Stimulated activated CD8-positive, alpha-beta memory T cell treated with anti-CD3 and anti-CD28 coated beads, Interleukin-12 subunit alpha, Interleukin-12 subunit beta, amount 100 ng/mL, for 24 hours (primary cell): Measurements from ENCODE around the gene DRD4.

Source experiments
- DNase-seq: peaks from one replicate; pipeline ENCODE4 v3.0.0-alpha.2; 2020; ENCODE audit errors: extremely low read depth

The DRD4 gene

GRCh38 chr11:610146-610801 lies 26.8 kb upstream of the DRD4 start:
- DNase-seq, result no peak

GRCh38 chr11:611001-611996 lies 25.8 kb upstream of the DRD4 start:
- no peak for DNase-seq

- no peak for DNase-seq
Observed at GRCh38 chr11:612201-612960, 24.7 kb upstream of the DRD4 start.

GRCh38 chr11:612961-613300 lies 24.1 kb upstream of the DRD4 start:
- DNase-seq, result no peak

GRCh38 chr11:613369-613968 lies 23.6 kb upstream of the DRD4 start:
- peak; percentile 58 for DNase-seq

- DNase-seq, result no peak
Observed at GRCh38 chr11:614021-614622, 22.9 kb upstream of the DRD4 start.

GRCh38 chr11:614623-615503 lies 22.2 kb upstream of the DRD4 start:
- DNase-seq, result no peak

GRCh38 chr11:615504-616319 lies 21.4 kb upstream of the DRD4 start, which contains the start of gene IRF7:
IRF7 (minus strand) TSS chr11:615950; CDS start chr11:615364, 586 bp downstream.
- DNase-seq, result peak; percentile 76

GRCh38 chr11:616320-617198 lies 20.5 kb upstream of the DRD4 start:
- DNase-seq, result no peak

GRCh38 chr11:617199-617911 lies 19.7 kb upstream of the DRD4 start:
- no peak for DNase-seq

GRCh38 chr11:617912-618682 lies 19.0 kb upstream of the DRD4 start:
- no peak for DNase-seq

- no peak for DNase-seq
Observed at GRCh38 chr11:618856-619627, 18.0 kb upstream of the DRD4 start.

- no peak for DNase-seq
Observed at GRCh38 chr11:619628-620050, 17.4 kb upstream of the DRD4 start.

- DNase-seq, result no peak
Observed at GRCh38 chr11:620201-620600, 16.9 kb upstream of the DRD4 start.

- DNase-seq, result no peak
Observed at GRCh38 chr11:620935-621814, 15.9 kb upstream of the DRD4 start.
